ENCODE results near the gene PRKAR2B.
"Not testable (repeated sequence)": the region's sequence is repeated elsewhere in the genome, so short reads cannot be mapped to it uniquely, and the experiment has no call there.

PRKAR2B gene

DNA sequence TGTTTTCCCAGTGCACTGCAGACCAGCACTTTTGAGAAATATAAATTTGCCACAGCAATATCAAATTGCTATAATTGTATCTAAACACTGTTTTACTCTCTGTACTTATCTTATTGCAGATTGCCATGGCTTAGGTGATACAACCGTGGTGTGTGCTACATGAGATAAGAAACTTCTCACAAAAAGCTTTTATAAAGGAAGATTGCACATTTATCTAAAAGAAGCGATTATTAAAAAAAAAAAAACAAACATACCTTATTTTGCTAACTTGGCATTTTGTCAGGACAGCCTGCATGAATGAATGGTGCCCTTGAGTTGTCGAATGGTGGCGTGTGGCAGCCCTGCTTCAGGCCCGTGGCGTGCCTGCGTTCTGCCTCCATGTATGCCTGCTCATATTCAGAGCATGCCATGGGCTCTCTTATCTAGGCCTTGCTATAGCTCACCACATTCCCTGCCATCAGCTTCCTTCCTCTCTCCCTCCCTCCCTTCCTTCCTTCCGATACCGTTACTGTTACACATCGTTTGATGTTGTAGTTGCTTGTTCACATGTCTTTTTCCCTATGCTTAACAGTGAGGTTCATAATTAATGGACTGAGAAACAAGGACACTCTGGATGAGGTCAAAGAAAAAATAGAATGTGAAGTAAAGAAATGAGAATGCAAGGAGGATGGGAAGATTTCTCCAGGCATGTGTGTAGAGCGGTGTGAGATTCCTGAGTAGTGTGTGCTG, 34.9 kb downstream of the PRKAR2B start:
- DNase-seq: no peak

DNA sequence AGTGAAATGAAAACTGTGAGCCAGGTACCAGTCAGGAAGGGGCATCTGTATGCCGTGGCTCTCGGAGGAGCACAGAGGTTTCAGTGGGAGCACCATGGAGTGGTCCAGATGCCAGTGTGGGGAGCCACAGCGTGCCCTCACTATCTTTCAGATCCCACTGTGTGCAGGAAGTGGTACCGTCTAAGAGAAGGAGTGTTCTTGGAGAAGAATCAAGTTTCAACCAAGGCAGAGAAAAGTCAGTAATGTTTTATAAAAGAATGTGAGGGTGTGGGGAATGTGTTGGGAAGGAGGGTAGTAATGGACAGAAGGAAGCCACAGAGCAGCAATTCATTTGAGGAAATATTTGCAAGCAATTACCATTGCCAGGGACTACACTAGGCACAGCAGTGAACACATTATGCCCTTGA, 35.6 kb downstream of the PRKAR2B start:
- DNase-seq: peak; percentile 7

- DNase-seq: no peak
These were observed 36.0 kb downstream of the PRKAR2B start for GRCh38 chr7:107080533-107080932.

GRCh38 chr7:107085180-107085579, 40.7 kb downstream of the PRKAR2B start:
- no peak for DNase-seq

- no peak for DNase-seq
These were observed 45.1 kb downstream of the PRKAR2B start for GRCh38 chr7:107089627-107090026.

DNA sequence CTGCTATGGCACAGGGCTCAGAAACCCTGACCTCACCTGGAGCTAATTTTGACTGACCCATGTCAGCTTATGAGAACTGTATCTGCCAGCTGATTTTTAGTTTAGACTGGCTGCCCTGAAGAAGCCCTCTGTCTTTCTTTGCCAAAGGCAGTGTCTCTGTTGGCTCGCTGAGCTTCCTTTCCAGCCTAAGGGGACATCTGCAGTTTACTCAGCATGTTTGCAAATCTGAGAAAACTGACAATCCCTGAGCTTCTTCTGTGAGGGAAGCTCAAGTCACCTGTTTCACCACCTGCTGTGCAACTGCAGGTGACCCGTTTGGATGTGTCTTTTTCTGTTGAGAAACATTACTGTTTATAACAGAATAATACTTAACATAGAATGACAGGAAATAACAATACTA, 46.0 kb downstream of the PRKAR2B start:
- no peak for DNase-seq

- no peak for DNase-seq
These were observed 46.8 kb downstream of the PRKAR2B start for GRCh38 chr7:107091306-107091705.

DNA sequence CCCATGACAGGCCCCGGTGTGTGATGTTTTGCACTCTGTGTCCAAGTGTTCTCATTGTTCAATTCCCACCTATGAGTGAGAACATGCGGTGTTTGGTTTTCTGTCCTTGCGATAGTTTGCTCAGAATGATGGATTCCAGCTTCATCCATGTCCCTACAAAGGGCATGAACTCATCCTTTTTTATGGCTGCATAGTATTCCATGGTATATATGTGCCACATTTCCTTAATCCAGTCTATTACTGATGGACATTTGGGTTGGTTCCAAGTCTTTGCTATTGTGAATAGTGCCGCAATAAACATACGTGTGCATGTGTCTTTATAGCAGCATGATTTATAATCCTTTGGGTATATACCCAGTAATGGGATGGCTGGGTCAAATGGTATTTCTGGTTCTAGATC, 49.2 kb downstream of the PRKAR2B start:
- DNase-seq: not testable (repeated sequence)

GRCh38 chr7:107099154-107099553, 54.6 kb downstream of the PRKAR2B start:
- DNase-seq: not testable (repeated sequence)

DNA sequence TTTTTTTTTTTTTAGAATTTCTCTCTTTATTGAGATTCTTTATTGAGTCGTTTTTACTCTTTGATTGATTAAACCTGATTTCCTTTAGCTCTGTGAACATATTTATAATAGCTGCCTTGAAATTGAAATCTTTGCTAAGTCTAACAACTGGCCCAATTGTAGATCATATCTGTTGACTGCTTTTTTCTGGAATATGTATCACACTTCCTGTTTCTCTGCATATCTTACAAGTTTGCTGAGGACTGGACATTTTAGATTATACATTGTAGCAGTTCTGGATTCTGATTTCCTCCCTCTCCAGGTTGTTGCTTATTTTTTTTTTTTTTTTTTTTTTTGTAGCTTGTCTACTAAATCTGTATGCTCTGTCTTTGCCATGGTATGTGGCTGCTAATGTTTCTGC, 56.3 kb downstream of the PRKAR2B start:
- DNase-seq: no peak

DNA sequence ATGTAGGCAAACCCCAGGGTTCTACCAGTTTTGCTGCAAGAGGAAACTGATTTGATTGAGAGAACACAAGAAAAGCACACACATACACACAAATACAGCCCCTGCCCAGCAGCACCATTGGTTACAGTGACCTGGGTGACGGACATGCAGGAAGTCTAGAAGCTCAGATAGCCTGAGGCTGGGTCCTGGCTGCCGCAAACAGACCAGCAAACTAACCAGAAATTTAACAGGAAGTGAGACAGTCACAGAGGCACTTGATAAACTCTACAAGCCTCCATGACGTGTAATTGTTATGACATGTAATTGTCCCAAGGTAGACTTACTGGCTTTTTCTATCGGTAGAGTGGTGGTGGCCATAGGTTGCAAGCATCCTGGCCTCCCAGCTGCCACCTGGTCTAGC, 58.9 kb downstream of the PRKAR2B start:
- no peak for DNase-seq

GRCh38 chr7:107104801-107105200, 60.3 kb downstream of the PRKAR2B start:
- no peak for DNase-seq

DNA sequence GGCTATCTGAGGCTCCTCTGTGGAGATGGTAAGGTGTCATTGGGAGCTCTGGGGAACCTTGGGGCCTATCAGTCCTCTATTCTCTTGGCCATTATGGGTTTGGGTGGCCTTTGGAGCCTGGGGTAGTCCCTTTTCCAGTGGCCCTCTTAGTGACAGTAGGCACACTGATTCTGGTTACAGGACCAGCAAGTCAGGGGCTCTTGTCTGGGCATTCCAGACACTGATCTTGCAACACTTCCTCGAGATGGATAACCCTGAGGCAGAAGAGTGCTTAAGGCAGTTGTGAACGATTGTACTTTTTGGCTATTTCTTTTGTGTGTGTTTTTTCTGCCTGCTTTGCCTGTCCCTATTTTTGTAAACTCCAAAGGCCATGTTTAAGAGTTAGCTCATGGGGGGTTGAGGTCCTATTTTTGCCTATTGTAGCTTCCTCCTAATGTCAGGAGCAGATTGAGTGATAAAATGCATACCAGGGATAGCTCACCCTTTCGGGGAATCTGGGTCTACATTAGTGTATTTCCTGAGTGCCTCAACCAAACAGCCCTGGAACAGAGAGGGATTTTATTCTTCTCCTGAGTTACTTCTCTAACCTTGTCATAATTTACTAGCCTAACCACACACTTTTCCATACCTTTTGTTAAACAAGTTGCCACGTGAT, 61.2 kb downstream of the PRKAR2B start:
- DNase-seq: no peak

GRCh38 chr7:107108793-107109371, 64.4 kb downstream of the PRKAR2B start:
- no peak for DNase-seq

- no peak for DNase-seq
These were observed 65.5 kb downstream of the PRKAR2B start for GRCh38 chr7:107109955-107110354.

DNA sequence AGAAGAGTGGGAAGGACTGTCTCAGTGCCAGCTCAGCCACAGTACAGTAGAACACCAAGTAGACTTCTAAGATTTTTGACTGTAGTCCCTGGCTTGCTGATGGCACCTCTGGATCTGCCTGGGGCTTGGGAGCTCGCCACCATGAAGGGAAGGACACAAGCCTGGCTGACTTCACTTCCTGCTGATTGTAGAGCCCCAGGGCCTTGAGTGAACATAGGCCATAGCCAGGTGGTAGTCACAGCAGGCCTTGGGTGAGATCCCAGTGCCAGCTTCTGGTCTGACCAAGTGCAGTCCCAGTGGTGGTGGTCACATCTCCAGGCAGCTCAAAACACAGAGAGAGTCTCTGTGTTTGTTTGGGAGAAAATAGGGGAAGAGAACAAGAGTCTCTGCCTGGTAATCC, 66.7 kb downstream of the PRKAR2B start:
- no peak for DNase-seq

GRCh38 chr7:107113866-107114265, 69.4 kb downstream of the PRKAR2B start:
- DNase-seq: no peak

- no peak for DNase-seq
These were observed 70.6 kb downstream of the PRKAR2B start for GRCh38 chr7:107115114-107115513.

GRCh38 chr7:107115762-107116540, 71.4 kb downstream of the PRKAR2B start:
- DNase-seq: no peak

DNA sequence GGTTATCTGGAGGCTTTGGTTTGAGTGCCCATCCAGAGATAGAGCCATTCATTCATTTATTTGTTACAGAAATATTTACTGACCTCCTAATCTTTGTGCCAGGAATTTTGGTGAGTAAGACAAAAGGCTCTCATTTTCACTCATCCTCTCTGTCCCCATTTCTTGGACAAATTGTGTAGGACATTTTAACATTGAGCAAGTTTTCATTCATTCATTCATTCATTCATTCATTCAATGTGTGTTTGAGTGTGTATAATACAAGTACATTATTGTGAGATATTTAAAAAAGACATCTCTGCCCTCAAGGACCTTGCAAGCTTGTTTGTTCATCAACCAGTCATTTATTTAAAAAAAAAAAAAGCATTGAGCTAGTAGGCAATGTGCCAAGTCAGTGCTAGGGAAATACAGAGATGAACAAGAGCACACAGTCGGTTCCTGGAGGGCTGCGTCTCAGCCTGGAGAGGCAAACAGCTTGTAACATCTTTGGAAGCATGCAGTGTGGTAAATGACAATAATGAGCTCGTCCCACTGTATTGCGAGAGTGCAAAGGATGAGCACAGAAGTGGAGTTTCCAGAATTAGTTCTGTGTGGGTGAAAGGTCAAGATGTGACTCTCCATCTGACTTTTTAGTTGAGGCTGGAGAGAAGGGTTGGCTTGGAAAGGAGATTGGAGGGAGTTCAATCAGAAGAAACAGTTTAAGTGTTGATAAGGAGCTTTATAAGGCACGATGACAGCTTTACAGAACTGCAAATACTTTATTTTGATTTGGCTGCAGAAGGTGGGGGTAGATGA, 73.8 kb downstream of the PRKAR2B start:
- DNase-seq: no peak

DNA sequence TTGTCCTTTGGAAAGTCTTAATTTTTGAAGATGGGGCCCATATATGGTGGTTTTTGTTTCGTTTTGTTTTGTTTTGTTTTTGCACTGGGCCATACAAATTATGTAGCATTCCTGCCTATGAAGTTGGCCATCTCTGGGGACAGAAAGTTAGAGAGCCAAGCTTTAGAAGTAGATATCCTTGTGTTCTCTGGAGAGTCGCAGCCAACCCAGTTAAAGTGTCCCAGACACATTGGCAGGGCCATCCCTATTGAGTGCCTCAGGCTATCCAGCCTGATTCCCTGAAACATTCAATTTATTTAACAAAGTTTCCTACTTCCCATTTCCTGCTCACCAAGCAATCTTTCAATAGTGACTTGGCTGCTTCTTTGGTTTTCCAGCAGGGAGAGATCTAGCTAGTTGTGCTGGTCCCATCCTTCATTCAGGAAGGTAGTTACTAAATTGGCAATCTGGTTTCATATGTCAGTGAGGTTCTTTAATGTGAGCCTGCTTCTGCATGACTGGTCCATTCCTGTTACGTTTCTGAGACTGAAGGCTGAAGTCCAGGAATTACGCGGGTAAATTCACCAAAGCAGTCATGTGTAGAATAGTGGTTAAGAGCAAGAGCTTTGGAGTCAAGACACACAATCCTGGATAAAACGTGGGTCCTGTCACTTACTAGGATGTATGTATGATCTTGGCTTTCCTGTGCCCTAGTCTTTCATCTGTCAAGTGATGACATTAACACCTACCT, 75.0 kb downstream of the PRKAR2B start:
- no peak for DNase-seq

GRCh38 chr7:107122486-107122911, 78.0 kb downstream of the PRKAR2B start:
- no peak for DNase-seq
